ENCODE data around the gene PGRMC2.

The PGRMC2 gene

DNA sequence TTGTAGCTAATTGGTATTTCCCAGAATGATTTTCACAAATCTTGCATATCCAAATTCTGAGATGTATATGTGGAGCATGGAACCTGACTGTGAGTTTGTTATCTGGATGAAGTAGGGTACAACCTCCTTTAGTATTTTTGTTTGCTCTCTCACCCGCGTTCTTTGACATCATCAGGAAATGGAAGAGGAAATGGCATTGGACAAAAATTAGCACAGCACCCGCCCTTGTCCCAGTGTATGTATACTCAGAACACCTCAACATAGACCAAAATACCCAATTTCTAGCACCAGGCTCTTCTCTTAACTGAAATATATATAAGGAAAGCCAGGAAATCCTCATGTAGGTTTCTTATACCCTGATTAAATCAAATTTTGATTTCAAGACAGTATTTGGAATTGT lies 6.9 kb upstream of the PGRMC2 start:
- in situ Hi-C loops (cut with HindIII; ENCODE audit: low sequenced_read_pairs): no loop called here
- DNase-seq (ENCODE audit: low read depth, low spot score): no peak
- TF ChIP-seq, protein P1, sequence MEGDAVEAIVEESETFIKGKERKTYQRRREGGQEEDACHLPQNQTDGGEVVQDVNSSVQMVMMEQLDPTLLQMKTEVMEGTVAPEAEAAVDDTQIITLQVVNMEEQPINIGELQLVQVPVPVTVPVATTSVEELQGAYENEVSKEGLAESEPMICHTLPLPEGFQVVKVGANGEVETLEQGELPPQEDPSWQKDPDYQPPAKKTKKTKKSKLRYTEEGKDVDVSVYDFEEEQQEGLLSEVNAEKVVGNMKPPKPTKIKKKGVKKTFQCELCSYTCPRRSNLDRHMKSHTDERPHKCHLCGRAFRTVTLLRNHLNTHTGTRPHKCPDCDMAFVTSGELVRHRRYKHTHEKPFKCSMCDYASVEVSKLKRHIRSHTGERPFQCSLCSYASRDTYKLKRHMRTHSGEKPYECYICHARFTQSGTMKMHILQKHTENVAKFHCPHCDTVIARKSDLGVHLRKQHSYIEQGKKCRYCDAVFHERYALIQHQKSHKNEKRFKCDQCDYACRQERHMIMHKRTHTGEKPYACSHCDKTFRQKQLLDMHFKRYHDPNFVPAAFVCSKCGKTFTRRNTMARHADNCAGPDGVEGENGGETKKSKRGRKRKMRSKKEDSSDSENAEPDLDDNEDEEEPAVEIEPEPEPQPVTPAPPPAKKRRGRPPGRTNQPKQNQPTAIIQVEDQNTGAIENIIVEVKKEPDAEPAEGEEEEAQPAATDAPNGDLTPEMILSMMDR (IDR thresholded peaks at IDR 0.05; ENCODE audit: low read depth, low read length): no peak
- no peak overlapping the region for H3K4me3 ChIP-seq (ENCODE audit: low read depth, low read length)

DNA sequence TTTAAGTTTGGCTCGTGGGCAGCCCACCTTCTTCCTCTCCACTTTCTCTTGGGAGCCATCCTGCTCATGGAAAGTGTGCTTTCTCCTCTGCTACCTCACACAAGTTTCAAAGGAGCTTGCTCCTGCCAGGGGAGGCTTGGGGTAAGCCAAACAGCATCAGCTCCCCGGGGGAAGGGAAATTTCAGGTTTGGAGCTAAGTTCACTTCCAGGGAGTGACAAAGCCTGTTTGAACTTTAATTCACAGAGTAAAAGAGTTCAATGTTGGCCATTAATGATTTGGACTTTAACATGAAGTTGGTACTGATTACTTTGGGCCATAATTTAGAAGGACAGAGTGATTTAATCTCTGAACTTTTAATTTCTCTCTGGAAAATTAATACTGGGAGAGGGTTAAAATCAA lies 4.7 kb upstream of the PGRMC2 start:
- in situ Hi-C loops (cut with HindIII; ENCODE audit: low sequenced_read_pairs): no loop called here
- TF ChIP-seq, protein P1 (IDR thresholded peaks at IDR 0.05; ENCODE audit: low read depth, low read length): no peak
- no peak overlapping the region for H3K4me3 ChIP-seq (ENCODE audit: low read depth, low read length)
- no peak for DNase-seq (ENCODE audit: low read depth, low spot score)

DNA sequence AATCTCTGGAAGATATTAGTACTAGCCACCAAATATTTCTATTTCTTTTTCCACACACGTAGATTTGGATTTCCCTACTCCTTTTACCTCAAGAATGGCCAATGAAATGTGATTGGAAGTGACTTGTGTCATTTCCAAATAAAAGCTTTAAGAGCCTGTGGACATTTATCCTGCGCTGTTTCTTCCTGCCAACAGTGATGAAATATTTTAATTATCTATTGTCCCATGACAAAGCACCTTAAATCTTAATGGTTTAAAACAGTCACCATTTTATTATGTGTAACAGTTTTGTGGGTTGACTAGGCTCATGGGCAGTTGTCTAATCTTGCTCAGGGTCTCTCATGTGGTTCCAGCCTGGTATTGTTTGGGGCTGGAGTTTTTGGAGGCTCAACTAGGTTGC lies 3.5 kb upstream of the PGRMC2 start:
- H3K4me3 ChIP-seq (ENCODE audit: low read depth, low read length): no peak overlapping the region
- in situ Hi-C loops (cut with HindIII; ENCODE audit: low sequenced_read_pairs): no loop called here
- TF ChIP-seq, protein P1 (IDR thresholded peaks at IDR 0.05; ENCODE audit: low read depth, low read length): no peak
- DNase-seq (ENCODE audit: low read depth, low spot score): no peak

DNA sequence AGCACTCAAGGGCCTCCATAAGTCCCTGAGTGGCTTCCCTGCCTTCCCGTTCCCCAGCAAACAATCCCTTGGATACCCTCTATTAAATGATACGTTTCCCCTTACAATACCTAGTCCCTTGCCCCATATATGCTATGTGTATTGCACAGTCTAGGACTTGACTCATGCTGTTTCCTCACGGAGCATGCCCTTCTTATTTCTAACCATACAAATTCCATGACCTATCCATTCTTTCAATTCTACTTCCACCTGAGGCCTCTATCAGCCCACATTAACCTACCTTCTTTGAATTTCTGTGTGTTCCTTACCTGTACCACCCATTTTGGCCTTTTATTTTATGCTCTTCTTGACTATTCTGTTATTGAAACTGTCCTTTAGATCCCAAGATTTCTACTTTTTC lies 2.9 kb upstream of the PGRMC2 start:
- in situ Hi-C loops (cut with HindIII; ENCODE audit: low sequenced_read_pairs): no loop called here
- H3K4me3 ChIP-seq (ENCODE audit: low read depth, low read length): no peak overlapping the region
- no peak for DNase-seq (ENCODE audit: low read depth, low spot score)
- TF ChIP-seq, protein P1 (IDR thresholded peaks at IDR 0.05; ENCODE audit: low read depth, low read length): no peak

DNA sequence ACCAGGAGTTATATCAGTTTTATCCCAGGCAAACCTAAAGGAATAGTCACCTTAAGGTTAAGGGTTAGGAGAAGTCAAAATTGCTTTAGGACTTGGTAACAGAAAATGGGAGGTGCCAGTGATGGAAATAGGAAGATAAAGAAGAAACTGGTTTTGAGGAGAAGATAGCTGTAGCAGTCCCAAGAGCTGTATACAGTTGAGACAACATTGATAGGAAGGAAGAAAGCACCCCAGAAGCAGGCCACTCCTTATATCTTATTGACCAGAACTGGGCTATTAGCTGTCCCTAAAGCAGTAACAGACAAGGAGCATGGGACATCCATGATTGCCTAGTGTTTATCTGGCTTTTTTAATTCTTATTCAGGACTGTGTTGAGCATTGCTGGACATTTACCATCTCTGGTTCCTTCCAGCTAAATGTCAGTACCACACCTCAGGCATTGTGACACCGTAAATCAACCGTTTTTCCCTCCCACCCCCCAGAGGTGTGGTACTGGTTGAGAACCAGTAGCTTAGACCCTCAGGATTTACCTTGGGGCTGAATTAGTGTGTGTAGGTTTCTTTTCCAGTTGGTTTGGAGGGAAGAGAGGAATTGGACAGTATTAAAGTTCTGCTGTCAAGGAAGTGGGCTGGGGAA lies 2.0 kb upstream of the PGRMC2 start:
- no peak for DNase-seq (ENCODE audit: low read depth, low spot score)
- H3K4me3 ChIP-seq (ENCODE audit: low read depth, low read length): no peak overlapping the region
- in situ Hi-C loops (cut with HindIII; ENCODE audit: low sequenced_read_pairs): no loop called here
- TF ChIP-seq, protein P1 (IDR thresholded peaks at IDR 0.05; ENCODE audit: low read depth, low read length): no peak

DNA sequence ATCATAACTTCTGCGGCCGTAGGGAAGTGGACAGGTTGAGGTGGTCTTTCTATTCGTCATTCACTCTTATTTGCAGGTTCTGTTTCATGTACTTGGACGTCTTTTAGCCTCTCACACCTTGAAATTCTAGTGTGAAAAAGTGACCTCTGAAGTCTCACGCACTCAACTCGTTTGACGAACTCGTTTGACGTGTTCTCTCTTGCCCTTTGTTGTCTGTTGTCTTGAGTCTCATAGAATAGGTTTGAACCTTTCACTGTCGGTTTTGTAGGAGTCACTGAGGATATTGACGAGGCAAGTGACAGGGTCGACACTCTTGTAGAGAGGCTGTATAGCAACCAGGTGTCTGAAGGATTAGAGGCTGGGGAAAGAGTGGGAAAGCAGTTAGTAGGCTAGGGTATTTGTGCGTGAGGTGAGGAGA lies 1.1 kb upstream of the PGRMC2 start:
- in situ Hi-C loops (cut with HindIII; ENCODE audit: low sequenced_read_pairs): no loop called here
- peak; percentile 53 for DNase-seq (ENCODE audit: low read depth, low spot score)
- TF ChIP-seq, protein P1 (IDR thresholded peaks at IDR 0.05; ENCODE audit: low read depth, low read length): no peak
- peak overlapping the region; percentile 86 for H3K4me3 ChIP-seq (ENCODE audit: low read depth, low read length)

Measured in astrocyte of the spinal cord (primary cell).